GM12878 (cell line): Measurements from ENCODE around the gene BRF1. TPM values are rescaled to one million over a fixed set of nuclear protein-coding genes. Genes with fewer than 3 reads are reported as not detected.

ENCODE experiments used
- ATAC-seq: fragments of 200-7000 bp; cut with Tn5 transposase; 3 replicates; pipeline ENCODE4 v1.9.1; 2020; ENCODE audit warnings: mild to moderate bottlenecking, moderate library complexity
- BruUV-seq: library from RNA; stranded (reverse); fragments of 400-500 nt; replicated peaks from 2 replicates; lab custom pipeline; 2021; lab: Mats Ljungman, UMichigan
- CTCF ChIA-PET: fragments of 300-600 bp; sonication (Branson Sonifier 250); formaldehyde crosslinking; extraction: SDS; loops from one replicate; lab custom pipeline; 2021; ENCODE audit warnings: inconsistent platforms; lab: Yijun Ruan, JAX
- POLR2A ChIA-PET: fragments of 350-600 bp; formaldehyde crosslinking; extraction: SDS; loops from one replicate; lab custom pipeline; 2021; ENCODE audit warnings: inconsistent platforms; lab: Charles Lee
- RAD21 ChIA-PET: fragments of 300-600 bp; sonication (Branson Sonifier 250); formaldehyde crosslinking; loops from one replicate; lab custom pipeline; 2023; ENCODE audit warnings: antibody characterized with exemption; ENCODE audit not compliant: unreplicated experiment; lab: Charles Lee
- SMC1A ChIA-PET: fragments of 300-600 bp; sonication (Branson Sonifier 250); formaldehyde crosslinking; loops from one replicate; lab custom pipeline; 2023; ENCODE audit not compliant: unreplicated experiment, uncharacterized antibody; lab: Charles Lee
- DNase-seq: peaks from one replicate; pipeline ENCODE4 v3.0.0-alpha.2; 2011; ENCODE audit warnings: low read depth, low spot score
- FAIRE-seq: peaks from 3 replicates; lab custom pipeline; 2011; peaks lifted over from hg19 to GRCh38; lab: Jason Lieb, UNC
- H2AFZ ChIP-seq: 2 replicates; pipeline ENCODE4 v1.6.0; 2011; ENCODE audit warnings: low read depth, low read length, control low read depth; ENCODE audit not compliant: control insufficient read depth
- H3K27ac ChIP-seq: 2 replicates; pipeline ENCODE4 v1.5.1; 2011; ENCODE audit warnings: control low read depth; ENCODE audit not compliant: control insufficient read depth, insufficient read depth
- H3K27me3 ChIP-seq, 2 experiments: replicated peaks in 1 of 2; 2 replicates each; pipeline versions ENCODE4 v1.6.0 to v1.6.1; 2011; ENCODE audit warnings: low read length in 1 of 2; ENCODE audit not compliant: control insufficient read depth in 2 of 2, insufficient read depth in 2 of 2
- H3K36me3 ChIP-seq, 2 experiments: 2 replicates each; pipeline ENCODE4 v1.5.1; 2011; ENCODE audit warnings: low read length in 1 of 2; ENCODE audit not compliant: control insufficient read depth in 2 of 2, insufficient read depth in 2 of 2
- H3K4me1 ChIP-seq: 2 replicates; pipeline ENCODE4 v1.6.1; 2011; ENCODE audit warnings: mild to moderate bottlenecking, low read length, moderate library complexity, mixed read lengths; ENCODE audit not compliant: control insufficient read depth, insufficient read depth
- H3K4me2 ChIP-seq: 2 replicates; pipeline ENCODE4 v1.6.0; 2011; ENCODE audit warnings: control low read depth; ENCODE audit not compliant: control insufficient read depth, insufficient read depth
- H3K4me3 ChIP-seq: fragments of 200-600 bp; sonication (generic); 2 replicates; pipeline ENCODE4 v1.5.1; 2016
- H3K79me2 ChIP-seq: 2 replicates; pipeline ENCODE4 v1.6.0; 2011; ENCODE audit warnings: low read length; ENCODE audit not compliant: control insufficient read depth, insufficient read depth
- H3K9ac ChIP-seq: 2 replicates; pipeline ENCODE4 v1.8.0; 2011; ENCODE audit warnings: low read length, control low read depth, mixed read lengths; ENCODE audit not compliant: control insufficient read depth, insufficient read depth
- H3K9me3 ChIP-seq: replicated peaks from 3 replicates; pipeline ENCODE4 v1.5.1; 2011; ENCODE audit warnings: mild to moderate bottlenecking, low read length; ENCODE audit not compliant: control insufficient read depth, insufficient read depth
- H4K20me1 ChIP-seq: 2 replicates; pipeline ENCODE4 v1.6.0; 2011; ENCODE audit not compliant: control insufficient read depth, insufficient read depth
- FOXK2 ChIP-seq: fragments of 450-650 bp; IDR thresholded peaks from 2 replicates; pipeline ENCODE4 v1.6.1; 2017; ENCODE audit warnings: mild to moderate bottlenecking, moderate library complexity
- JUND ChIP-seq: IDR thresholded peaks from 2 replicates; pipeline ENCODE4 v1.6.1; 2012; ENCODE audit warnings: low read depth, mild to moderate bottlenecking, low read length, improper control_type of control experiment, moderate library complexity
- NFYA ChIP-seq: IDR thresholded peaks from 2 replicates; pipeline ENCODE4 v1.6.1; 2011; ENCODE audit warnings: low read depth, mild to moderate bottlenecking, low read length, improper control_type of control experiment, borderline replicate concordance
- SIX5 ChIP-seq: IDR thresholded peaks from 2 replicates; pipeline ENCODE4 v1.6.1; 2011; ENCODE audit warnings: mild to moderate bottlenecking, low read depth, low read length, moderate library complexity; ENCODE audit not compliant: severe bottlenecking
- TARDBP ChIP-seq: IDR thresholded peaks from 2 replicates; pipeline ENCODE4 v1.6.1; 2016; ENCODE audit warnings: borderline replicate concordance
- ZBTB11 ChIP-seq: fragments of 450-650 bp; formaldehyde crosslinking; IDR thresholded peaks from 2 replicates; pipeline ENCODE4 v1.5.0; 2022; ENCODE audit warnings: mild to moderate bottlenecking, missing genetic modification characterization
- WGBS: methylation state at CpG from one replicate; pipeline ENCODE4 v1.1.6; 2016; ENCODE audit warnings: low lambda C conversion rate; ENCODE audit not compliant: insufficient replicate concordance, insufficient coverage; ENCODE audit errors: missing lambda C conversion rate; 5-methylcytosine and 5-hydroxymethylcytosine counted together
- in situ Hi-C: fragments of 300-500 bp; cut with MboI; formaldehyde crosslinking; loops from 9 replicates; pipeline ENCODE4 v1.14.3; 2018; ENCODE audit warnings: mixed read lengths
- intact Hi-C: fragments of 100-400 bp; cut with micrococcal nuclease; formaldehyde crosslinking; loops from one replicate; pipeline ENCODE4 v1.14.2; 2022; ENCODE audit not compliant: unreplicated experiment
- polyA plus RNA-seq, 11 experiments: library from polyadenylated mRNA; depleted of rRNA in 4 of 11; unstranded in 6 of 11; stranded (reverse) in 5 of 11; fragments of >200 nt; fragmentation: Nextera tagmentation in 4 of 11; fragmentation: Illumina TruSeq in 1 of 11; extraction: Ambion mirVana in 4 of 11; extraction: Trizol in 1 of 11; gene quantifications; 1 replicate in 1 of 11; 2 replicates in 10 of 11; pipeline versions ENCODE4 v1.2.1 to v1.2.3, GENCODE V29; 2011 to 2016; ENCODE audit warnings: inconsistent platforms in 2 of 11, missing spikeins in 2 of 11, low read depth in 1 of 11
- total RNA-seq, 4 experiments: library from RNA; depleted of rRNA in 3 of 4; stranded (reverse); fragments of >200 nt in 3 of 4; fragmentation: Illumina TruSeq in 1 of 4; extraction: Trizol in 1 of 4; gene quantifications; 2 replicates each; pipeline versions ENCODE4 v1.2.1 to v1.2.3, GENCODE V29; 2013 to 2021

Gene BRF1
- total and polyA plus RNA-seq, 10 of the 15 experiments (the other 5 are each of a cell fraction or from before 2014, with no cell fraction given) = 0.21 to 33.5 (median 10.7) TPM

DNA sequence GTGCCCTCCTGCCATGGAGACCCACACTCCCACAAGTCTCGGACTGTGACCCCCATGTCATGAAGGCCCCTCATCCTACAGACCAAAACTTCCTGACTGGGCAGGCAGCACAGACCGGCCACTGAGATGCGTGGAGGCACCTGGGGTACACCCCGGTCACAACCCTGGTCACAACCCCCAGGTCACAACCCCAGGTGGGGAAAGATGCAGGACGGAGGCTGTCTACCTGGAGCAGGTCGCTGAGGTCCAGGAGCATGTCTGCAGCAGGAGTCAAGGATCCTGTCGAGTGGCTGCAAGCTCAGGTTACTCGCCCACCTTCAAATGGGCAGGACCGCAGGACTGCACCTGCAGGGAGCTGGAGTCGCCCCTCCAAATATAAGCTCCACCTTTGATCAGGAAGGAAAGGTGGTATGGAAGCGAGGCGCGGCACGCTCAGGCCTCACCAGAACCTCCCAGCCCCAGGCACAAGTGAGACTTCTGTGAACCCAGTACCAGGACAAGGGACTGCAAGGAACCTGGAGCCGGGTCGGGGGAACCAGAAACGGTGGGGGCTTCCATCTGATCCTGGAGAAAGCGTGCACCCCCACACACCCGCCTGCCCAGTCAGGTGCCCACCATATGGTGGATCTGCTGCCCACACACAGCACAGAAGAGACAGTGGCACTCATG is 44.4 kb downstream of the BRF1 start:
- RAD21 ChIA-PET = no interaction called here

More for the DNA sequence above, 44.4 kb downstream of the BRF1 start:
- Histone ChIP-seq H2AFZ (no peak overlapping the region), H3K36me3 (peaks cover 4 to 14% of the 10 kb centered on the region in 2 experiments; a peak in 3 of 4 replicates), H3K4me1 (peaks cover 9% of the 10 kb centered on the region), H3K4me2 (no peak overlapping the region), H3K27me3 (no peaks in the 10 kb centered on the region), H3K9ac (no peak overlapping the region), H3K9me3 (no peaks in the 10 kb centered on the region), H3K4me3 (no peak overlapping the region), H4K20me1 (no peaks in the 10 kb centered on the region; the same call in 1 of the 2 replicates), H3K27ac (no peak overlapping the region), H3K79me2 (no peaks in the 10 kb centered on the region)
- WGBS = 96% methylated on average over 19 of the region's 19 CpGs
- intact Hi-C loops = no loop called here
- ChIA-PET SMC1A (no interaction called here), CTCF (no interaction called here), POLR2A (no interaction called here)
- DNase-seq (no peak), FAIRE-seq (no peak), ATAC-seq (no peak)
- TF ChIP-seq FOXK2 (no peak), ZBTB11 (no peak), SIX5 (no peak), NFYA (no peak), JUND (no peak), TARDBP (no peak)
- BruUV-seq = no TSS peak
- in situ Hi-C loops = no loop called here
